Ovary (tissue), 3 donors: ENCODE results near the gene CSE1L.

ENCODE experiments used
- CTCF ChIP-seq, 3 donors: fragments of 450-650 bp in 2 of 3; fragments of 200-600 bp in 1 of 3; IDR thresholded peaks; one replicate each; pipeline versions ENCODE4 v1.5.1 to v1.8.0; 2016 to 2022; ENCODE audit warnings: antibody characterized with exemption in 3 of 3, mild to moderate bottlenecking in 1 of 3
- POLR2A ChIP-seq: fragments of 450-650 bp; IDR thresholded peaks from one replicate; pipeline ENCODE4 v1.6.1; 2017; ENCODE audit warnings: antibody characterized with exemption, mild to moderate bottlenecking, moderate library complexity
- donor health status: DM: no; HTN: no; CAD: no.

GRCh38 chr20:49096203-49096730 lies 50.2 kb downstream of the CSE1L start:
- TF ChIP-seq POLR2A (no peak), CTCF (IDR thresholded peaks at IDR 0.05) (no peak)
